GM12878 (cell line): ENCODE measurements around the gene PQBP1. TPM values are rescaled to one million over a fixed set of nuclear protein-coding genes. Genes with fewer than 3 reads are reported as not detected.

Source experiments
- CREB1 ChIP-seq: IDR thresholded peaks from 2 replicates; pipeline ENCODE4 v1.6.1; 2012; ENCODE audit warnings: low read depth, mild to moderate bottlenecking, inconsistent platforms
- FOS ChIP-seq: IDR thresholded peaks from 3 replicates; pipeline ENCODE4 v1.6.1; 2011; ENCODE audit warnings: borderline replicate concordance; ENCODE audit not compliant: insufficient read length; ENCODE audit errors: extremely low read depth
- HDAC6 ChIP-seq: fragments of 200-600 bp; sonication (generic); IDR thresholded peaks from one replicate; pipeline ENCODE4 v1.8.0; 2017; ENCODE audit warnings: antibody characterized with exemption; ENCODE audit not compliant: unreplicated experiment
- IRF3 ChIP-seq: fragments of 450-650 bp; IDR thresholded peaks from 2 replicates; pipeline ENCODE4 v1.6.1; 2014; ENCODE audit warnings: mild to moderate bottlenecking
- KLF5 ChIP-seq: fragments of 450-650 bp; IDR thresholded peaks from 2 replicates; pipeline ENCODE4 v1.6.1; 2014; ENCODE audit warnings: mild to moderate bottlenecking; ENCODE audit not compliant: partially characterized antibody
- LARP7 ChIP-seq: fragments of 450-650 bp; IDR thresholded peaks from 2 replicates; pipeline ENCODE4 v1.6.1; 2017; ENCODE audit warnings: mild to moderate bottlenecking
- MLLT1 ChIP-seq: fragments of 450-650 bp; IDR thresholded peaks from 2 replicates; pipeline ENCODE4 v1.6.1; 2016; ENCODE audit warnings: mild to moderate bottlenecking
- MXI1 ChIP-seq: fragments of 150-350 bp; IDR thresholded peaks from 2 replicates; pipeline ENCODE4 v1.6.1; 2011; ENCODE audit warnings: low read depth, mild to moderate bottlenecking, inconsistent platforms, low read length, improper control_type of control experiment
- NBN ChIP-seq: fragments of 450-650 bp; IDR thresholded peaks from 2 replicates; pipeline ENCODE4 v1.6.1; 2016
- POU2F2 ChIP-seq: IDR thresholded peaks from 3 replicates; pipeline ENCODE4 v1.6.1; 2011; ENCODE audit warnings: low read depth, mild to moderate bottlenecking, low read length, borderline replicate concordance
- SKIL ChIP-seq: fragments of 450-650 bp; IDR thresholded peaks from 2 replicates; pipeline ENCODE4 v1.6.1; 2017; ENCODE audit warnings: mild to moderate bottlenecking, low read depth, inconsistent platforms; ENCODE audit not compliant: poor library complexity, severe bottlenecking
- SRF ChIP-seq, 2 experiments: IDR thresholded peaks; 2 replicates each; pipeline ENCODE4 v1.6.1; 2011; ENCODE audit warnings: low read depth in 2 of 2, low read length in 2 of 2, mild to moderate bottlenecking in 1 of 2, moderate library complexity in 1 of 2
- polyA plus RNA-seq, 11 experiments: library from polyadenylated mRNA; depleted of rRNA in 4 of 11; unstranded in 6 of 11; stranded (reverse) in 5 of 11; fragments of >200 nt; fragmentation: Nextera tagmentation in 4 of 11; fragmentation: Illumina TruSeq in 1 of 11; extraction: Ambion mirVana in 4 of 11; extraction: Trizol in 1 of 11; gene quantifications; 1 replicate in 1 of 11; 2 replicates in 10 of 11; pipeline versions ENCODE4 v1.2.1 to v1.2.3, GENCODE V29; 2011 to 2016; ENCODE audit warnings: inconsistent platforms in 2 of 11, missing spikeins in 2 of 11, low read depth in 1 of 11
- total RNA-seq, 4 experiments: library from RNA; depleted of rRNA in 3 of 4; stranded (reverse); fragments of >200 nt in 3 of 4; fragmentation: Illumina TruSeq in 1 of 4; extraction: Trizol in 1 of 4; gene quantifications; 2 replicates each; pipeline versions ENCODE4 v1.2.1 to v1.2.3, GENCODE V29; 2013 to 2021

PQBP1 gene
- total and polyA plus RNA-seq, 10 of the 15 experiments (the other 5 are each of a cell fraction or from before 2014, with no cell fraction given) = 12.5 to 74.8 (median 68.5) TPM

- TF ChIP-seq SRF (IDR thresholded peaks at IDR 0.05; ENCODE audit: low read depth in 2 of 2, low read length in 2 of 2) = peak in 1 of 2 experiments; percentile 73; a peak in 1 of 4 replicates
- 0 out of 2 replicates have a peak, but pooled peaks have one; percentile 64 for TF ChIP-seq MLLT1
- TF ChIP-seq SKIL = peak; percentile 61
- peak; percentile 98 for TF ChIP-seq KLF5
- 0 out of 3 replicates have a peak, but pooled peaks have one; percentile 7 for TF ChIP-seq POU2F2
- peak; percentile 31 for TF ChIP-seq FOS
- no peak for TF ChIP-seq HDAC6
- peak; percentile 14; the same call in 1 of the 2 replicates for TF ChIP-seq MXI1
- TF ChIP-seq CREB1 = peak; percentile 87
- TF ChIP-seq LARP7 = peak; percentile 21; the same call in 1 of the 2 replicates
- TF ChIP-seq IRF3 = 0 out of 2 replicates have a peak, but pooled peaks have one; percentile 39
- TF ChIP-seq NBN = peak; percentile 79
Measured at GRCh38 chrX:48897625-48898306, at the start of gene PQBP1, which contains the start of gene TIMM17B (continued).
